Inflammatory macrophage treated with lipopolysaccharide for 4 hours (primary cell): ENCODE results near the gene TMC2.
"Not testable (repeated sequence)": the region's sequence is repeated elsewhere in the genome, so short reads cannot be mapped to it uniquely, and the experiment has no call there.

Source experiments
- DNase-seq: peaks from one replicate; pipeline ENCODE4 v3.0.0-alpha.2; 2020

TMC2 gene

DNA sequence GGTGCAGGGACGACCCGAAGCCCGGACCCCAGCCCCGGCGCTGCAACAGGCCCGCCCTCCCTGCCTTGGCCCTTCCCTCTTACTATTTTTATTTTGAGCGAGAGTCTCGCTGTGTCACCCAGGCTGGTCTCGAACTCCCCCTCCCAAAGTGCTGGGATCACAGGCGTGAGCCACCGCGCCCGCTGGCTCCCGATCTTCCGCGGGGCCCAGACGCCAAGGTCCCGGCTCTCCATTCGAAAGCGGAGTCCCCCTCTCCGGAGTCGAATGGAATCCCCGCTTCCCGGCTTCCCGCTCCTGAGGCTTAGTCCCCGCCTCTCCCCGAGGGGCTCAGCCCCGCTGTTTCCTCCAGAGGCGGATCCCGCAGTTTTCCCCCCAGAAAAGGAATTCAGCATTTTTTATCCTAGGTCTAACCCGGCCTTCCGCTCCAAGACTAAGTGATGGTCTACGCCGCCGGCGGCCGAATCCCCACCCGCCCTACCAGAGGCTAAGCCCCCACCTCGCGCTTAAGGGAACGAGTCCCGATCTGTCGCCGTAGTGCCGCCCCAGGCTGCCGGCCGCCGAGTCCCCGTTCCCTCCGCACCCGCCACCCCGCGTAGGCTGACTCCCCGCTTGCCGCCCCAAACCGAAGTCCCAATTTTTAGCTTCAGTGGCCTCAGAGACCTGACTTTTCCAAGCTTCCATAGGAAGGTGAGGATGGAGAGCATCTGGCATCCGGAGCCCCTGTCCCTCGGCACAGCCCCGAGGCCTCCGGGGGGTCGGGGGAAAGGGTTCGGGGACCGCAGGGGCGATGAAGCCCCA, 11.5 kb upstream of the TMC2 start:
- peak; percentile 36 for DNase-seq

DNA sequence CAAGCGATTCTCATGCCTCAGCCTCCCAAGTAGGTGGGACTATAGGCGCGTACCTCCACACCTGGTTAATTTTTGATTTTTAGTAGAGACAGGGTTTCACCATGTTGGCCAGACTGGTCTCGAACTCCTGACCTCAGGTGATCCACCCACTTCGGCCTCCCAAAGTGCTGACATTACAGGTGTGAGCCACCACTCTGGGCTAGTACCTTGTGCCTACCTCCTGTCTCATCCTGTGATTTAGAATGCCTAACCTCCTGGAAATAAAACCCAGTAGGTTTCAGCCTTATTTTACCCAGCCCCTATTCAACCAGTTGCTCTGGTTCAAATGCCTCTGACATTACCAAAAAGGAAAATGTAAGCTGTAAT, 10.2 kb upstream of the TMC2 start:
- not testable (repeated sequence) for DNase-seq

DNA sequence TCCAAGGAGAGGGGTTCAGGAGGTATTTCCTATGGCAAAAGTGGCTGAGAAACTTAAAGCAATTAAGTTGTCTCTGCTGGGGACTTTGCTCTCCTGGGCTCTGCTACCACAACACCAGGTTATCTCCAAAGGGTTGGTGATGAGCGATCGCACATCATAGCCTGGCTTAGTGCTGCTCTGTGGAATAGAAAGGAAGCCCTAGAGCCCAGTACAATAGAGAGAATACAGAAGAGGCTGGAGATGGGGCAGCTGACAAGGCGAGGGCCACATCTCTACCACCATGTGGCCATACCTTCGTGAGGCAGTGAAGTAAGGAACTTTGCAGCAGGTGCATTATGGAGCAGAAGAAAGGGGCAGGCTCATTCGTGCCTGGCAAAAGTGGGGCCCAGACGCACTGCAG, 8.6 kb upstream of the TMC2 start:
- no peak for DNase-seq

DNA sequence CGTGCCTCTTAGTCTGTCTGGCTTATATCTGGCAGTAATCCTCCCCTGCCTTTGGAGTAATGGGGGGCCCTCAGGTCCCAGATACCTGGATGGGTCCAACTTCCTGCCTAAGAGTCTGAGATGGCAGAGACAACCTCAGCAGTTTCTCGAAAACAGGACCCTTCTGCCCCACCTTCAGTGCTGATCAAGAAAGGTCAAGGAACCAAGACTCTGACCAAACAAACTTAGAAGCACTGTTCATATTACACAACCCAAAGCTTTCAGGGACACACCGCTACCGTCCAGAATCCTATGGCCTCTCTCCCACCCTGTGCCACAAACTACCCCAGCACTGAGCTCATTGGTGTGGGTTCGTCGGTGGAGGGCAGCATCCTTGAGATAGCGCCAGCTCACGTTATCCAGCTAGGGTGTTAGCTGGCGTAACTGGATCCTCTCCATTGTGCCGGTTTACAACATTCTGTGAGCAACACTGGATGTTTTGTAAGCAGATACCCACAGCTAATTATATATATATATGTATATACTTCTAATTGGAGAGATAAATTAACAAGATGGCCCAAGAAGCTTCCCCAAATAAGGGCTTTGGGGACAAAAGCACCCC, 7.6 kb upstream of the TMC2 start:
- DNase-seq: no peak

DNA sequence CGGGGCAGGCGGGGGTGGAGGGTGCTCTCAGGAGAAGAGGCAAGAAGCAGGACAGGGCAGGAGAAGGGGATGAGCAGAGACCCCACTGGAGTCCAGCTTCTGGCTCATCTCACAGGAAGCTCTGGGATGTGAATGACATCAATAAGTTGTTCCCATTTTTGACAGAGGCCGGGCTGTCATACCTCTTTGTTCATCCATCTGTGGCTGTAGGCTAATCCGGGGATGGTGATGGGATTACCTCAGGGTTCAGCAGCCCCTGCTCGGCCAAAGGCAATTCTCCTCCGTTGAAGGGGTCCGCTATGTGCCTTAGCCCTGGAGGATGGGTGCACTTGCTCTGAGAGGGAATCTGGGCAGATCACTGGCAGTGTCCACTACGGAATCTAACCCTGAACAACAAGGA, 3.3 kb upstream of the TMC2 start:
- no peak for DNase-seq

DNA sequence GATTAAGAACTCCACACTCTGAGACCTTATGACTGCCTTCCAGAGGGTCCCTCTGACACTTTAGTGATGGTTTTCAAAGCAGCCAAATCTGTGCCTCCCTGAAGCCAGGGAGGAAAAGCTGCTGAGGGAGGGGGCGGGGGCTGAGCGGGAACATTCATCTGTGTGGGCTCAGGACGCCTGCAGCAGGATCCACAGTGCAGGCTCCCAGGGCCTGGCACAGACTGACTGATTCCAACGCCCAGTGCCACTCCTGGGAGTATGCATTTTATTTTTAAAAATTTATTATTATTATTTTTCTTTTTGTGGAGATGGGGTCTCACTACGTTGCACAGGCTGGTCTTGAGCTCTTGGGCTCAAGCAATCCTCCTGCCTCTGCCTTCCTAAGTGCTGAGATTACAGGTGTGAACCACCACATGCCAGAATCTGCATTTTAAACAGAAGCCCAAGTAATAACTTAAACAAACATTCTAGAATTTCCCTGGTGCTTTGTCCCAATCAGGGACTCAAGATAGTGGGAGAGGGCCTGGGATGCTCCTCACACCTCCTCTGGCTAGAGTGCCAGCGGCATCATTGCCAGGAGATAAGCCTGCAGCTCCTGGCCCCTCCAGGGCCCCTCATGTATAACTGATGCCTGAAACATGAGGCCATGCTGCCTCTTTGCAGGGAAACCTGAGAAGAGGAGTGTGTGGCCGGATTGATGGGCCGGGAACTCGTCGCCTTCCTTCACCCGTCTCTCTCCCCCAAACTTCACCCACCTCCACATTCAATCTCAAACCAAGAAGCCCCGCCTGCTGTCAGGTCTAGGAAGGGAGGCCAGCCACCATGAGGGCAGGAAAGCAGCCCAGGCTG, 438 bp upstream of the TMC2 start:
- DNase-seq: no peak

DNA sequence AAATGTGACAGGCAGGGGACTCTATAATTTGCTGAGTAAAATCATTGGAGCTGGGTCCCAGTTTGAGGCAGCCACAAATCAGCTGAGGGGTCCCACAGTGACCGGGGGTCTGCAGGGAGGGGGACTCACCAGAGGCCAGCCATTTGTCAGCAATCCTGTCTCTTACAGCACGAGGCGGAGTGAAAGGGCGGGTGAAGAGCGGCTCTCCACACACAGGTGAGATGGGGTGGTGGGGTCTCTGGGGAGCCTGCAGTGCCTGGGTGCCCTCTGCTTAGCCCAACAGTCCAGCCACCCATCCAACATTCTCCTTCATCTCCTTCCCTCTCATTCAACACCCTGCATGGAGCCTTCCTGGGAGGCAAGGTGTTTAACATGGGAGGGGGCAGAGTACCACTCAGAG, 728 bp downstream of the TMC2 start:
- DNase-seq: no peak

DNA sequence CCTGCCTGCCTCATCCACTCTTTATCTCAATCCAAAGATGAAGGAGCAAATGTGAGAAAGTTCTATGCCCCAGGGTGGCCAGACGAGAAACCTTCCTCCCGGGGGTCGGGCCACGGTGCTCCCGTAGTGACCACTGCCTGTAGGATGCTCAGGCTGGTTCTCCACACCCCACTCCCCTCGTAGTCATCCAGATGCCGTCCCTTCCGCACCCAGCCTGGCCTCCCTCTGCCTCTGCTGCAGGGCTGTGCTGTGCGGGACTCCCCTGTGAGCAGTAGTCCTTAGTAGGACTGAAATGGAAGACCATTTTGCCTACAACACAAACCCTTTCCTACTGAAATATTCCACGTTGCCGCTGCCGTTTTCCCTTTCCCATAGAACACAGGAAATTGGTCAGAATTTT, 2.0 kb downstream of the TMC2 start:
- no peak for DNase-seq

DNA sequence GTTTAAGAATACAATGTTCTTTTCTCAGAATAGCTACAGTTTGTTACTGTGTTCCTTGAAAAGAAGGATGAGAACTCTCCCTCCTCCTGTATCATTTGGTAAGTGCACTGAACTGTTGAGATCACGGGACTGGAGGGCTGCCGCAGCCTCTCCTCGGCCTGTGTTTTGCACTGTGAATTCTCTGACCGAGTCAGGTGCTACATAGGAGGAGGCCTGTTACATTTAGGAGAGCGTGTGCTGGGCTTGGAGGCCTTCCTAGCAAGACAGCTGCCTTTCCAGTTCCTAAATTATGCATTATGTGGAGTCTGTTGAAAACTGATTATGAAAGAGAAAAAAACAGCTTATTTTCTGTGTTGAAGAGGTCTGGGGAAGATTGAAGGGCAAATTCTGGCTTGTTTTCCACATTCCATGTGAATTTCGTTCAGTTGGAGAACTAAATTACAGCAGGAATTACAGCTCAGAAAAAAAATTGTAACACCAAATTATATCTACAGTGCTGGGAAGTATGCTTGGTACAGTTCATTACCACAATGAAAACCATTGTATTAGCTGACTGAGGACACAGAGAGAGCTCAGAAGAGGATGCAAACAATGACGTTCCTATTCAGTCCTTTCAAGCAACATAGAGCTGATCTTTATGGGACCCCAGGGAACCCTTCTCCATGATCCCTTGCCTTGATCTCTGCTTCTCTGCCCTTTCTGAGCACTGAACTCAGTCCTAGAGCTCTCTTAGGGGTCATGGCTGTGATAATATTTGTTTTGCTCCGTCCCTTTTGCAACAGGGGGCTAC, 2.8 kb downstream of the TMC2 start:
- DNase-seq: no peak

DNA sequence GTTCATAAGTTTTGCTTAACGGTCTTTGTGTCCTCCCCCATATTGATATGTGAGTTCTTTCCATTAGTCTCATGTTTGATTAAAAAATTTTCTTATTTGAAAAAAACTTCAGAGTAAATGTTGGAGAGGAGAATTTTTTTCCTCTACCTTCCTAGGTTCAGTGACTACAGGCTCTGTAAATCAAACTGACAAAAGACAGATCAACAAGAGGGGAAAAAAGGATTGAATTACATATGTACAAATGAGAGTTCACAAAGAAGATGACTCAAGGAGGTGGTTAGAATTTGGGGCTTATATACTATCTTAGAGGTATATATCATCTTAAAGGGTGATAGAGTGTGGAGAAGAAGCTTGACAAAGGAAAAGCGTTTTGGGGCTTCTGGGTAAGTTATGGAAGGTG, 5.6 kb downstream of the TMC2 start:
- DNase-seq: no peak

DNA sequence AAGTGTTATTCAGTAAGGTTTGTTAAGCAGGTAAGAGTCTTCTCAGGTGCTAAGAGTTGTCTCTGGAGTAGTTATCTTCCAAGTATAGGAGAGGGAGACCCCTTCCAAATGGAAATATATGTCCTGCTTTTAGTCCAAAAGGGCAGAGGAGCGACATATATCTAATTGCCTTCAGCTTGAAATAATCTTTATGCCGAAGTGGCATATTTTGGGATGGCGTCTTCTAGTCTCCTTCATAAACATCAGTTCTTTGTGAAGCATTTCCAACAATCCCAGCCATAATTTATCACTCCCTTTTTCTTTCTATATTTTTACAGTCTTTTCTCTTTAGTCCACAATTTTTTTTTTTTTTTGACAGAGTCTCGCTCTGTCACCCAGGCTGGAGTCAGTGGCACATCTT, 6.0 kb downstream of the TMC2 start:
- DNase-seq: no peak

DNA sequence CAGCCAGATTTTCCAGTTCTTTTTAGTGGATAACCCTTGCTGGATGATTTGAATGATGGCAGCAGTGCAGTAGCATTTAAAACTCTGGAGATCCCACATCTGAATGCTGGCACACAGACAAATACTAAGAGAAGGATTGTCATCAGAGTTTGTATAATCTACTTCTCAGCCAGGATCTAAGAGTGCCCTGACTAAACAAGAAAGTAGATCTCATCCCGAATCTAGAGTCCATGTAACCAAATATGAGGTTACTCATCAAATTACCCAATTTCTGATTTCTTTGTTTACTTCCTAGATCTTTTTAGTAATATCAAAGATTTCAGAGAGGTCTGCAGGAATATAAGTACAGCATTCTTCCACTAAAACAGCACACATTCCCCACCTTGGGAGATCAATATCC, 7.8 kb downstream of the TMC2 start:
- DNase-seq: no peak

DNA sequence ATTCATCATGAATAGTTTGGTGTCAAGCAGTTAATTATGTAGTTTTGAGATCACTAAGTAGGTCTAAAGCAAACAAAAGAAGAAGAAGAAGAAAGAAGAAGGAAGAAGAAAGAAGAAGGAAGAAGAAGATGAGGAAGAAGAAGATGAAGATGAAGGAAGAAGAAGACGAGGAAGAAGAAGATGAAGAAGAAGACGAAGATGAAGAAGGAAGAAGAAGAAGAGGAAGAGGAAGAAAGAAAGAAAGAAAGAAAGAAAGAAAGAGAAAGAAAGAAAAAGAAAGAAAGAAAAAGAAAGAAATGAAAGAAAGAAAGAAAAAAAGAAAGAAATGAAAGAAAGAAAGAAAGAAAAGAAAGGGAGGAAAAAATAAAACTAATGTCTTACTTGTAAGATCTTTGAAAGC, 9.2 kb downstream of the TMC2 start:
- no peak for DNase-seq

DNA sequence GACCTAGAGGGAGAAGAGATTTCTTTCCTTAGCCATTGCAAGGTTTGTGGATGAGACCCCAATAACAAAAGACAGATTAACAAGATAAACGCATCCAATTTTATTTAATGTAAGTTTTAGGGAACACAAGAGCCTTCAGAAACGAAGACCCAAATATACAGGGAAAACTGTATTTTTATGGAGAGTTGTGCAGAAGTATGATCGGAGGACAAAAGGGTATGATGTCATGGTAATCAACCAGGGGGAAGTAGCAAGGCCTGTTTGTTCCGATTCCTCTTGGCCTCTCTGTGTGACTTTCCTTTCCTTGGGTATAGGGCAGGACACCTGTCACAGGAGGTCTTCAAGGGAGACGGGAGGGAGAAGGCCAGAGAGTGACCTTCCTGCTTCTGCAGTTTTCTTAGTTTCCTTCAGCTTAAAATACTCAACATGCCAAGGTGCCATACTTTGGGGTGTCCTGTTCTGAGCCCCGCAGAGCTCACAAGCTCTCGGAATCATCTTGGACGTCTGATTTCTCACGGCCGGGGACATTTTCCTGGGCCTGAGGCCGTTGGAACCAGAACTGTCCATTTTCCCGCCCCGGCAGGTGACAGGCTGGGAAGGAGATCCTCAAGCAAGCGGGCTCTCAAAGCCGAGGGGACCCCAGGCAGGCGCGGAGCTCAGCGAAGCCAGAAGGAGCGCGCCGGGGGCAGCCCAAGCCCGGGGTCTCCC, 21.7 kb downstream of the TMC2 start:
- DNase-seq: no peak

DNA sequence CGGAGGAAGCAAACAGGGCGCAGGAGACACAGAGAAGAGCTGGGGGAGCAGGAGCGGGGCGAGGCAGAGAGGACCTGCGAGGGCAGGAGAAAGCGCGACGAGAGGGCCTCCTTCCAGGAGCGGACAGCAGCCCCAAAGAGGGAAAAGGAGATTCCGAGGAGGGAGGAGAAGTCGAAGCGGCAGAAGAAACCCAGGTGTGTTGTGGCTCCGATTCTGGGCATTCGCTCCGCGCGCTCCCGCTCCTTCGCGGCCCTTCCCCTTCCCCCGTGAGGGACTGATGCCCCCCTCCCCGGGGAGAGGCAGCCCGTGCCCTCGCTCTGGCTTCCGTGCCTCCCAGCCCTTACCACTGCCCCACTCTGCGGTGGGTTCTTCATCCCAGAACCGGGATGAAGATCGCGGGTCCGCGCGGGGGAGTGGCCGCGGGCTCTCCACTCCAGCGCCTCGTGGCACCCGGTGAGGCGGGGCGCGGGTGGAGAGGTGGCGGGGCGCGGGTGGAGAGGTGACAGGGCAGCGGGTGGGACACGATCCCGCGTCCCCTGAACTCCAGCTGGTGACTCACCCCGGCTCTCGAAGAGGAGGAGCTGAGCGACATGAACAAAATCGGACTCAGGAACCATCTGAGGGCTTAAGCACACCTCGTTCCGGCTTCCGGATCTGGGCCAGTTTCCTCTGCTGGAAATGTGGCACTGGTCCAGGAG, 22.4 kb downstream of the TMC2 start:
- no peak for DNase-seq

DNA sequence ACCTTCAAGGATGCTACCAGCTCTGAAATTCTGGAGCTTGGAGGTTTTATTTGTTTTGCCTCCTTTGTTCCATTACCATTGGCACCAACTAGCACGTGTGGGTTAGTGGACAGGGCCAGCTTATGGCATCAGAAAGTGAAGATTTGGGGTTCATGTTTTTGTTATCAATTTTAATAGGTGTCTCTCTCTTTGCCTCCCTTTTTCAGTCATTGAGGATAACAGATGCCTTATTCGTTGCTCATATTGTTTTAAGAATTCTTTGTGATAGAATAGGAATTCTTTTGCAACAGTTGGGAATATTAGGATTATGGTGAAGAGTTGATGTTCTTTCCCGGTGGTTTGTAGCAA, 22.9 kb downstream of the TMC2 start:
- DNase-seq: no peak

DNA sequence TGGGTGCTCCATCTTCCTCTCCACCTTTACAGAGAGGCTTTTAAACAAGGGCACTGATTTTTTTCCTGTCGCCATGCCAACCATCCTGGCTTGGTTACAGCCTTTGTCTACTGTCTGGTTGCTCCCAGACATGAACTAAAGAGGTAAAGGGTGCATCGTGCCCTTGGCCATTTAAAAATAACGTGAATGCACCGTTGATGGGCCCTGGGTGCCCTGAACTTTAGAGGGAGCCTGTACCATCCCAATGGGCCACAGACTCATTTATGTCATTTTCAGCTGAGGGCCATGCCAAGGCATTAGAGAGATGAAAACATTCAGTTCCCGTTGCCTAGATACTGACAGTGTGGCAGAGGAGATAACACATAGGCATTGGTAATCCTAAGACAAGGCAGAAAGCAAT, 23.3 kb downstream of the TMC2 start:
- DNase-seq: no peak

DNA sequence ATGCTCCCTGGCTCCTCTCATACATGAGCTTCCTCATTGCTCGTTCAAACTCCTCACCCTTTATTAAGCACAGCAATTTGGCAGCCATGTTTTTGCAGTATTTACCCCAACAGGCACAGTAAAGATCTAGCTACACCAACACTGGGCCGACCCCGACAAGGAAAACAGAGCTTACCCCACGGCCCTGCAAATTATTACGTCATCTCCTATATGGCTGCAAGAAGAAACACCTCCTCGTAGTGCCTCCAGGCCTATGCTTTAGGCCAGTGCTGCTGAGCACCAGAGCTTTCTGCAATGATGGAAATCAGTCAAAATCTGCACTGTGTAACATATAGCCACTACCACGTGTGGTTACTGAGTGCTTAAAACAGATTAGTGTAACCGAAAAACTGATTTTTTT, 26.7 kb downstream of the TMC2 start:
- DNase-seq: no peak

DNA sequence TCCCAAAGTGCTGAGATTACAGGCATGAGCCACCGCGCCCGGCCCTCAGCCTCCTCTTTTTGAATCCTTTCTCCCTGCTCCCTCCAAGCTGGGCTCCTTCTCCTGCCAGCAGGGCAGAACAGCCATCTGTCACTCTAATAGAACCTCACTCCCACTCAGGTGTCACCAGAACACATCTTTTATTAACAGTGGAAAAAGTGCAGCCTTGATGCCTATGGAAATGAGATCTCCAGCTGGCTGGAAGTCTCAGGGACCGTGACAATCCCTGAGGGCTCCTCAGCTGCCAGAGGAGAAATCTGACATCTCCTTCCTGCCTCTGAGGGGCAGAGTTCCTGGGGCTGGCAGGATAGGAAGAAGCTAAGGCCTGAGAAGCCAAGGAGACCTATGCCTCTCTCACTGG, 28.0 kb downstream of the TMC2 start:
- DNase-seq: no peak

DNA sequence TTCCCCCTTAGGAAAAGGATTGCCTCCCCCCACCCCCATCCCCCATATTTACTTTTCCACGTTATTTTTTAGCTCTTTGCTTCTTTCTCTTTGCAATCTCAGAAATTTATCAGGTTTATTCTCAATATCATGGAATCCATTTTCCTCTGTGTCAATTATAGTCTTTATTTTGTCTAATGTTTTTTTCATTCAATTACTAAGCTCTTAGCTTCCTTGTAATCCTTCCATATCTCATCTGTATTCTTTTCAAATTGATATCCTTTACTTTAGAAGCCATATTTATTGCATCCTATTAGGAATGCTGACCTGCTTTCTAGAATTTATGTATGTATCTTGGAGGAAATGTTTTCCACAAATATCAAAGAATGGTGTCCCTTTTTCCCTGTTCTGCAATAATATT, 39.3 kb downstream of the TMC2 start:
- no peak for DNase-seq

DNA sequence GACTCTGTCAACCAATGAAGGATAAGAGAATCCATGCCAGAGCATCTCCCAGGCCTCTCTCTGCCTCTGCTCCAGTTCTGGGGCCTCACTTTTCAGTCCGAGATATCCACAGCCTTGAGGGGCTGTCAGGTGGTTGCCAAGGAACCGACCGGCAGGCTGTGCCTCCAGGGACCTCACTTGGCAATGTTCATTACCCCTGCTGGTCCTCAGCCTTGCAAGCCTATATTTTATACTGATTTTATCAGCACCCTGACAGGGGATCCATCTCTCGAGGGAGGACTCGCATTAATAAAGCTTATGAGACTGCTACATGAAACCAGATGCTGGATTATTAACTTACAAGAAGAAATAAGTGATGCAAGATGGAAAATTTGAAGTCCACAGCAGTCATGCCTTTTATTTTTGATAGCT, 39.9 kb downstream of the TMC2 start:
- DNase-seq: no peak
